ENCODE measurements around the gene CNTNAP5.

GRCh38 chr2:124646166-124646815, 621.2 kb downstream of the CNTNAP5 start:
- TF ChIP-seq JUND (IDR thresholded peaks at IDR 0.05; ENCODE audit: low read length) (no peak), EZH2 (IDR thresholded peaks at IDR 0.05; ENCODE audit: low read depth, low read length, severe bottlenecking) (no peak), CBX5 (IDR thresholded peaks at IDR 0.05; ENCODE audit: low read depth, low read length) (no peak), POLR2A (IDR thresholded peaks at IDR 0.05; ENCODE audit: control extremely low read depth in 1 of 2, low read depth in 2 of 2, low read length in 2 of 2) (no peak), TAF1 (IDR thresholded peaks at IDR 0.05; ENCODE audit: low read depth, low read length) (no peak), NRF1 (IDR thresholded peaks at IDR 0.05; ENCODE audit: low read depth, low read length) (no peak), CTCF (IDR thresholded peaks at IDR 0.05; ENCODE audit: control extremely low read depth in 1 of 3, insufficient read depth in 1 of 3, low read depth in 1 of 3, low read length in 3 of 3) (no peak), MAX (IDR thresholded peaks at IDR 0.05) (no peak), FOSL1 (IDR thresholded peaks at IDR 0.05; ENCODE audit: insufficient read depth, low read depth, low read length) (no peak), JUN (IDR thresholded peaks at IDR 0.05; ENCODE audit: low read depth, low read length) (no peak), POLR2AphosphoS5 (IDR thresholded peaks at IDR 0.05; ENCODE audit: low read depth, low read length) (no peak), EP300 (IDR thresholded peaks at IDR 0.05; ENCODE audit: borderline replicate concordance in 1 of 2, low read depth in 2 of 2, low read length in 2 of 2) (no peak)

All from H1 (cell line).